Measurements from ENCODE around the gene APOD. TPM values are rescaled to one million over a fixed set of nuclear protein-coding genes. Genes with fewer than 3 reads are reported as not detected.

APOD gene
- total RNA-seq, 6 experiments from 2014 or later: 0.14 to 0.38 TPM; not detected in 4

DNA sequence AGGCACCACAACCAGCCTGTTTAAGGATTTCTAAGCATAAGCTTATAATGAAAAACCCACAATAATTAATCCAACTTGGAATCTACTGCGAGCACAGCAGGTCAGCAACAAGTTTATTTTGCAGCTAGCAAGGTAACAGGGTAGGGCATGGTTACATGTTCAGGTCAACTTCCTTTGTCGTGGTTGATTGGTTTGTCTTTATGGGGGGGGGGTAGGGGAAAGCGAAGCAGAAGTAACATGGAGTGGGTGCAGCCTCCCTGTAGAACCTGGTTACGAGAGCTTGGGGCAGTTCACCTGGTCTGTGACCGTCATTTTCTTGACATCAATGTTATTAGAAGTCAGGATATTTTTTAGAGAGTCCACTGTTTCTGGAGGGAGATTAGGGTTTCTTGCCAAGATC, 15.1 kb downstream of the APOD start:
- TF ChIP-seq, protein P1, sequence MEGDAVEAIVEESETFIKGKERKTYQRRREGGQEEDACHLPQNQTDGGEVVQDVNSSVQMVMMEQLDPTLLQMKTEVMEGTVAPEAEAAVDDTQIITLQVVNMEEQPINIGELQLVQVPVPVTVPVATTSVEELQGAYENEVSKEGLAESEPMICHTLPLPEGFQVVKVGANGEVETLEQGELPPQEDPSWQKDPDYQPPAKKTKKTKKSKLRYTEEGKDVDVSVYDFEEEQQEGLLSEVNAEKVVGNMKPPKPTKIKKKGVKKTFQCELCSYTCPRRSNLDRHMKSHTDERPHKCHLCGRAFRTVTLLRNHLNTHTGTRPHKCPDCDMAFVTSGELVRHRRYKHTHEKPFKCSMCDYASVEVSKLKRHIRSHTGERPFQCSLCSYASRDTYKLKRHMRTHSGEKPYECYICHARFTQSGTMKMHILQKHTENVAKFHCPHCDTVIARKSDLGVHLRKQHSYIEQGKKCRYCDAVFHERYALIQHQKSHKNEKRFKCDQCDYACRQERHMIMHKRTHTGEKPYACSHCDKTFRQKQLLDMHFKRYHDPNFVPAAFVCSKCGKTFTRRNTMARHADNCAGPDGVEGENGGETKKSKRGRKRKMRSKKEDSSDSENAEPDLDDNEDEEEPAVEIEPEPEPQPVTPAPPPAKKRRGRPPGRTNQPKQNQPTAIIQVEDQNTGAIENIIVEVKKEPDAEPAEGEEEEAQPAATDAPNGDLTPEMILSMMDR (IDR thresholded peaks at IDR 0.05): no peak
- peaks cover 37% of the 10 kb centered on the region for H3K27me3 Mint-ChIP-seq (ENCODE audit: insufficient read depth)

DNA sequence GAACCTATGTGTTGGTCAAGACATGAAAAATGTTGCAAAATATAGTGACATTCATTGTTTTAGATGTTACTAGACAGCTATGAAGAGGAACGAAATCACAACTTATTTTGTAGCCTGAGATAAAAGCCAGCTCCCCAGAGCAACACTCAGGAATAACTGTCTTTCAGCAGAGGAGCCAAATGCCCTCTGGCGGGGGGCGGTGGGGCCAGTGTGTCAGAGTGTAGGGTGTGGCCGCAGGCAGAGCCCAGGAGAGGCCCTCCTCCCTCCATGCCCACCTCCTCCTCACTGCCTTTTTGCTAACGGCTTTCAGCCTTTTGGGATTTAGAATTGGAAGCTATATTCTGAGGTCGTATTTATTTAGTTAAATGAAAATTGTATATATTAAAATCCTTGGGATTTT, 16.9 kb downstream of the APOD start:
- Mint-ChIP-seq H3K4me1 (ENCODE audit: low read depth) (no peaks in the 10 kb centered on the region), H3K9me3 (no peaks in the 10 kb centered on the region), H3K4me3 (no peak overlapping the region), H3K36me3 (ENCODE audit: low read depth) (no peaks in the 10 kb centered on the region; the same call in 1 of the 2 replicates), H3K27me3 (ENCODE audit: insufficient read depth) (peaks cover 35% of the 10 kb centered on the region), H3K27ac (no peak overlapping the region)
- TF ChIP-seq, protein P1 (IDR thresholded peaks at IDR 0.05): no peak
- DNase-seq: no peak

More for the DNA sequence above, 15.1 kb downstream of the APOD start:
- no peak for DNase-seq
- no peaks in the 10 kb centered on the region for H3K9me3 Mint-ChIP-seq
- H3K27ac Mint-ChIP-seq: no peak overlapping the region
- no peaks in the 10 kb centered on the region for H3K36me3 Mint-ChIP-seq (ENCODE audit: low read depth)
- H3K4me1 Mint-ChIP-seq (ENCODE audit: low read depth): no peaks in the 10 kb centered on the region
- H3K4me3 Mint-ChIP-seq: no peak overlapping the region

DNA sequence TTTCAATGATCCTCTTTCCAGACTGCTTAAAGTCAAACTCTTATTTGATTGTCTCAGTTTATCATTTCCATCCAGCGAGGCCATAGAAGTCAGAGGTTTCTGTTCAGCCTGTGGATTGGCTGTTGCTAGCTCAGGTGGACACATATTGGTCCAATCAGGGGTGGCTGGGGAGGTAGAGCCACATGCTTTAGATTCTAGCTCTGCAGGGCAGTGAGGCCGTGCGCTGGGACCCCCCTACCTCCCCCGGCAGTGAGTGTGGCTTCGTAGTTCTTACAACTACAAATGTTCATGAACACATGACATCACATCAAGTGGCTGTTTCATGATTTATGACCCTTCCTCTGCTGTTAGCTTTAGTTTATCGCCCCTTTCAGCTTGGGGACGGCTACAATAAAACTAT, 18.0 kb downstream of the APOD start:
- Mint-ChIP-seq H3K36me3 (ENCODE audit: low read depth) (no peaks in the 10 kb centered on the region; the same call in 1 of the 2 replicates), H3K27me3 (ENCODE audit: insufficient read depth) (peaks cover 33% of the 10 kb centered on the region), H3K9me3 (no peaks in the 10 kb centered on the region), H3K4me1 (ENCODE audit: low read depth) (no peaks in the 10 kb centered on the region), H3K27ac (no peak overlapping the region), H3K4me3 (no peak overlapping the region)
- TF ChIP-seq, protein P1 (IDR thresholded peaks at IDR 0.05): no peak
- no peak for DNase-seq

DNA sequence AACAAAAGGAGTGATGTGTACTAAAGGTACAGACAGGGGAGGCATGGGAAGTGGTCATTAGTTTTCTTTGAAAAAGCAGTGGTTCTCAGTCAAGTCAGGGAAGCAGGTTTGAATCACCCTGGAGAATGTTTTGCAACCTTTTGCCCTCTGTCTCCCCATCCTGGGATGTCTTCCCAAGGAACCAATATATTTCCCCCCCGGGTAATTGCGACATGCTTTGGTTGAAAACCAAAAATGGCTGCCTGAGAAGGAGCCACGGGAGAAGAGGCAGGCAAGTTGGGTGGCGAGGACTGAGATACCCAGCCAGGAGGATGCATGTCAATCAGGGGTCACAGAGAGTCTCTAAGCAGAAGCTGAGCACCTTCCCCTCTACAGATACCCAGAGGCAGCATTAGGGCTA, 20.4 kb downstream of the APOD start:
- TF ChIP-seq, protein P1 (IDR thresholded peaks at IDR 0.05): no peak
- no peaks in the 10 kb centered on the region for H3K4me1 Mint-ChIP-seq (ENCODE audit: low read depth)
- H3K27me3 Mint-ChIP-seq (ENCODE audit: insufficient read depth): peaks cover 28% of the 10 kb centered on the region
- no peaks in the 10 kb centered on the region; the same call in 1 of the 2 replicates for H3K36me3 Mint-ChIP-seq (ENCODE audit: low read depth)
- no peak overlapping the region for H3K4me3 Mint-ChIP-seq
- no peak for DNase-seq
- no peaks in the 10 kb centered on the region for H3K9me3 Mint-ChIP-seq
- H3K27ac Mint-ChIP-seq: no peak overlapping the region

DNA sequence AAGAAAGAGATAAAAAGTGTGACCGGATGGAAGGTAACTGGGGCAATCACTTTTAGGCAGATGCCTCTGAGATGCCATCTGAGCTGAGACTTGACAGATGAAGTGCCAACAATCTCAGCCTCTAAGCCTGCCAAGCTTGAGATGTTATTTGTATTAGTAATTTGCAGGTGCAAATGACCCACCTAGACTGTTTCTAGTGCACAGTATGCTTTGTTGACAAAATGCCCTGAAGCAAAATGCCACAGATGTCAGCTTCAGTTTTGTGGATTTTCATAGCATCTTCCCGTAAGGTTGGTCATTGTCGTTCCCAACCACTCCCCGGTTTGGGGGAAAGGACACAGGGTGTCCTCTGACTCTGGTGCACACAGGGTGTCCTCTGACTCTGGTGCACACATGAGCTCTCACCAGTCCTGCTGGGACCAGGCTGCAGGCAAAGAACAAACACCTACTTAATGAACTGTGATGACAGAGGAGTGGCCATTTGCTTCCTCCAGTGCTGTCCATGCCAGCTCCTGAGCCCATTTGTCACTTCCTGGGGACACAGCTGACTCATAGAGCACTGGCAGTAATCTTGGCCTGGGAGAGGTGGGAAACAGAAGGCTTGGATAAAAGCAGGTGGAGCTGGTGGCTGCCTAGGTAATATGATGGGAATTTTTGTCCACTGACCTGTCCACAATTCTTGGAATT, 23.9 kb downstream of the APOD start:
- DNase-seq: no peak
- Mint-ChIP-seq H3K4me3 (no peak overlapping the region), H3K27me3 (ENCODE audit: insufficient read depth) (peaks cover 22% of the 10 kb centered on the region), H3K36me3 (ENCODE audit: low read depth) (no peaks in the 10 kb centered on the region; the same call in 1 of the 2 replicates), H3K4me1 (ENCODE audit: low read depth) (no peaks in the 10 kb centered on the region), H3K9me3 (no peaks in the 10 kb centered on the region), H3K27ac (no peak overlapping the region)
- TF ChIP-seq, protein P1 (IDR thresholded peaks at IDR 0.05): no peak

Data from HFFc6 (cell line).